ENCODE data around the gene ALDH1A2. TPM values are rescaled to one million over a fixed set of nuclear protein-coding genes. Genes with fewer than 3 reads are reported as not detected.

The ALDH1A2 gene
- total RNA-seq, 2 donors from 2014 or later = 4.3 to 37.5 TPM

- H3K4me1 ChIP-seq (ENCODE audit: control insufficient read depth in 1 of 2, low read depth in 2 of 2) = no peaks in the 10 kb centered on the region
- TF ChIP-seq CTCF (IDR thresholded peaks at IDR 0.05) = no peak
- no peak for DNase-seq (ENCODE audit: low spot score)
Measured at GRCh38 chr15:57932348-57932747, 133.2 kb downstream of the ALDH1A2 start.

GRCh38 chr15:57931570-57931969, 133.9 kb downstream of the ALDH1A2 start:
- H3K4me1 ChIP-seq (ENCODE audit: control insufficient read depth in 1 of 2, low read depth in 2 of 2) = no peaks in the 10 kb centered on the region
- ATAC-seq (ENCODE audit: insufficient number of reproducible peaks, low FRiP score, low read depth) (no peak), DNase-seq (ENCODE audit: low spot score) (no peak)
- no peak overlapping the region for H3K27ac ChIP-seq
- no peaks in the 10 kb centered on the region for H3K27me3 ChIP-seq (replicated peaks; ENCODE audit: insufficient read depth)
- H3K9me3 ChIP-seq = no peaks in the 10 kb centered on the region
- no peak for TF ChIP-seq CTCF (IDR thresholded peaks at IDR 0.05)
- H3K4me3 ChIP-seq = no peak overlapping the region
- no peaks in the 10 kb centered on the region for H3K36me3 ChIP-seq

More at GRCh38 chr15:57932348-57932747, 133.2 kb downstream of the ALDH1A2 start:
- Histone ChIP-seq H3K36me3 (no peaks in the 10 kb centered on the region), H3K27ac (no peak overlapping the region), H3K27me3 (replicated peaks; ENCODE audit: insufficient read depth) (no peaks in the 10 kb centered on the region), H3K9me3 (no peaks in the 10 kb centered on the region), H3K4me3 (no peak overlapping the region)
- ATAC-seq (ENCODE audit: insufficient number of reproducible peaks, low FRiP score, low read depth) = no peak

GRCh38 chr15:57927091-57927631, 138.3 kb downstream of the ALDH1A2 start:
- no peak for TF ChIP-seq CTCF (IDR thresholded peaks at IDR 0.05)
- DNase-seq (ENCODE audit: low spot score) (no peak), ATAC-seq (ENCODE audit: insufficient number of reproducible peaks, low FRiP score, low read depth) (no peak)
- no peak overlapping the region for H3K27ac ChIP-seq
- no peaks in the 10 kb centered on the region for H3K36me3 ChIP-seq
- no peaks in the 10 kb centered on the region for H3K27me3 ChIP-seq (replicated peaks; ENCODE audit: insufficient read depth)
- H3K9me3 ChIP-seq = no peaks in the 10 kb centered on the region
- no peak overlapping the region for H3K4me3 ChIP-seq
- peaks cover 14 to 23% of the 10 kb centered on the region in 2 donors for H3K4me1 ChIP-seq (ENCODE audit: control insufficient read depth in 1 of 2, low read depth in 2 of 2)

- Histone ChIP-seq H3K4me3 (no peak overlapping the region), H3K27ac (no peak overlapping the region), H3K27me3 (replicated peaks; ENCODE audit: insufficient read depth) (no peaks in the 10 kb centered on the region), H3K4me1 (ENCODE audit: control insufficient read depth in 1 of 2, low read depth in 2 of 2) (peaks cover 18 to 24% of the 10 kb centered on the region in 2 donors), H3K9me3 (no peaks in the 10 kb centered on the region), H3K36me3 (no peaks in the 10 kb centered on the region)
- no peak for TF ChIP-seq CTCF (IDR thresholded peaks at IDR 0.05)
- ATAC-seq (ENCODE audit: insufficient number of reproducible peaks, low FRiP score, low read depth) (no peak), DNase-seq (ENCODE audit: low spot score) (no peak)
Measured at GRCh38 chr15:57925650-57926049, 139.9 kb downstream of the ALDH1A2 start.

GRCh38 chr15:57924598-57924997, 140.9 kb downstream of the ALDH1A2 start:
- Histone ChIP-seq H3K9me3 (no peaks in the 10 kb centered on the region), H3K4me1 (ENCODE audit: control insufficient read depth in 1 of 2, low read depth in 2 of 2) (peaks cover 18 to 24% of the 10 kb centered on the region in 2 donors), H3K4me3 (no peak overlapping the region), H3K27ac (no peak overlapping the region), H3K27me3 (replicated peaks; ENCODE audit: insufficient read depth) (no peaks in the 10 kb centered on the region), H3K36me3 (no peaks in the 10 kb centered on the region)
- TF ChIP-seq CTCF (IDR thresholded peaks at IDR 0.05) = no peak
- ATAC-seq (ENCODE audit: insufficient number of reproducible peaks, low FRiP score, low read depth) = no peak
- no peak for DNase-seq (ENCODE audit: low spot score)

Data from thoracic aorta (tissue), 2 donors.